UCSD-AML1 (cell line): Measurements from ENCODE around the gene BLOC1S1.

Source experiments
- DNase-seq: peaks from one replicate; lab custom pipeline; 2025; ENCODE audit not compliant: unreplicated experiment; lab: John Stamatoyannopoulos, UW

Gene BLOC1S1

DNA sequence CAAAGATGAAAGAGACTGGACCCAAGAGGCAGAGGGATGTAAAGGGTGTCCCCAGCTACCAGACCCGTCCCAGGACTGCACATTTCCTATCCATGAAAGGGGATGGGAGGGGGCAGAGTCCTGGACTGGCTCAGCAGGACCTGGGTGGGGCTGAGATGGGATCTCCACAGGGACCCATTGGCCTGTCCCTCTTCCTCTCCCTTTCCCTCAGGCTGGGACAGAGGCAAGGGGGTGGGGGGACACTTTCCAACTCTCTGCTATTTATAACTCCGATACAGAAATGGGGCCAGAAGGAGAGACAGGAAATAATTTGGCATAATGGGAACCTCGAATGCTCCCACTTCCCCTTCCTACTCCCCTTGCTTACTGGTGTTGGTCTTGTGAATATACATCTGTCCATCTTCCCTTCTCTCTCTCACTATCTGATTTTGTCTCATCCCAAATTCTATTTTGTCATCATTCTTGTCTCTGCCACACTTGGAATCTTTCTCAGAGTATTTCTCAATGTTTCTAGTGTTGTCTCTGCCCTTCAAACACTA lies 7.1 kb upstream of the BLOC1S1 start:
- no peak for DNase-seq

DNA sequence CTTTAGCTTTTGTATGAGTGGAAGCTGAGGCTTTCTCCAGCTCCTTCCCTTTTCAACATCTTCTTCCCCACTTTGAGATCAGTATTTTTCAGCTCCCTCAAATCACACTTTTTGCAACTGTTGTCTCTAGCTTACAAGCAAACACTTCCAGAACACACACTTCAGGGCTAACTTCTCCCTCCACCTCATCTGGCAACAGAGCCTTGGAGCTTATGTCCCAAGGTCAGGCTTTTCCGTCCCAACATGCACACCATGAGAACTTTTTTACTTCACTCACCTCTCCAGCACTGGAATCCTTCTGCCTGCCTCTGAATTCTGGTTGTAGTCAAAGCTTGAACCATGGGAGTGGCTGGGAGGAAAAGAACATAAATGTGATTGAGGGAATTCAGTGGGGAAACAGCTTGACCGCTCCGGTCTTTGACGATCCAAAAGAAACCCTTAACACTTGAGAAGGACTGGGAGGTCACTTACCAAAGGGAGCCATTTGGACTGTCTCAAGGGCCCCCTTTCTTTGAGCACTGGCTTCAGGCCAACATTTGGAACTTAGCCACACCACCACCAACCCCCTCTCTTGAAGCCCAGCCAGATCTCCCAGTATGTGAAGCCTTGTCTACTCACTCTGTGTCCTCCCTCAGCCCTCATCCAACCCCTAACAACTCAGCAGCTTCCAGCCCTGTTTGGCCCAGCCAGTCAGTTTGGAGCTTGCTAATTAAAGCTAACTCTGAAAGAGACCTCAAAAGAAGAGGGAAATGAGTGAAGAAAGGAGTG lies 3.9 kb upstream of the BLOC1S1 start:
- DNase-seq = no peak

DNA sequence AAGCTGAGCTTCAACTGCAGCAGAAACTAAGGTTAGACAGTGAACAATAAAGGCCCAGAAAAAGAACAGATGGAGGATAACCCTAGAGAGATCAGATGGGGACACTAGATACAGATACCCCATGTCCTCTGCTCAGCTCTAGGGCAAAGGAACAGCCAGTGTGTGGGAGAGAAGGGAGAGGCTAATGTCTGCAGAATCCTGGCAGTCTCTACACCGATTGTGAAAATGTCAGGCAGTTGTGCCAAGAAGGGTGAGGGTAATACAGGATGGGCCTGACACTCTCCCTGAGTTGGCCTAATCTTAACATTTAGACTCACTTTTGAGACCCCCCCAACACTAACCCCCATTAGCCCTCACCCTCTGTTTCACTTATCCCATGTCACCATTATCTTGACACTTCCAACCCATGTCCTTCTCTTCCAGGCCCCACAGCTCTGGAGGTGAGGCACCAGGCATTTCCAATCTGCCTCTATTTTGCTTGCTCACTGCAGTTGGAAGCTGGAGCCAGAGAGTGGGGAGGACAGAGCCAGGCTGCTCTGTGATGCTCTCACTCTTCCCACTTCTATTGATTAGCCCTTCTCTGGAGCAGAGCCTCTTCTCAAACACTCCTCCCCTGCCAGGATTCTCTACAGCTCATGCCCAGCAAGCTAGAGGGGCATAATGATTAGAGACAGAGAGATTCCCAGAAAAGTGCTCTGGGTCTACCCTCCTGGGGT lies 3.0 kb upstream of the BLOC1S1 start:
- DNase-seq = no peak

DNA sequence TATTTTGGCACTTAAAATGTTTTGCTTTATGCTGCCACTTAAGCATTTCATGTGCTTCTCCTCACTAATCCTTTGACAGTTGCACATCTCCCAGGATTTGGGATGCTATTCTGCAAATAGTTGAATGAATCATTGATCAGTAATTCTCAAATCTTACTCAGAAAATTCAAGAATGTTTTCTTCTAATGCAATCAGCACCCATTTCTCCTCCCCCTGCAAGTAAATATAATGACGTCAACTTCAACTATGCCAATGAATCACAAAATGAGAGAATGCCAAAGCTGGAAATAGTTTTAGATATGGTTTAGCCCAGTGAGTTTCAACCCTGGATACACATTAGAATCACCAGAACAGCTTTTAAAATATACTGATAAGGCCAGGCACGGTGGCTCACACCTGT lies 2.1 kb upstream of the BLOC1S1 start:
- DNase-seq = no peak

DNA sequence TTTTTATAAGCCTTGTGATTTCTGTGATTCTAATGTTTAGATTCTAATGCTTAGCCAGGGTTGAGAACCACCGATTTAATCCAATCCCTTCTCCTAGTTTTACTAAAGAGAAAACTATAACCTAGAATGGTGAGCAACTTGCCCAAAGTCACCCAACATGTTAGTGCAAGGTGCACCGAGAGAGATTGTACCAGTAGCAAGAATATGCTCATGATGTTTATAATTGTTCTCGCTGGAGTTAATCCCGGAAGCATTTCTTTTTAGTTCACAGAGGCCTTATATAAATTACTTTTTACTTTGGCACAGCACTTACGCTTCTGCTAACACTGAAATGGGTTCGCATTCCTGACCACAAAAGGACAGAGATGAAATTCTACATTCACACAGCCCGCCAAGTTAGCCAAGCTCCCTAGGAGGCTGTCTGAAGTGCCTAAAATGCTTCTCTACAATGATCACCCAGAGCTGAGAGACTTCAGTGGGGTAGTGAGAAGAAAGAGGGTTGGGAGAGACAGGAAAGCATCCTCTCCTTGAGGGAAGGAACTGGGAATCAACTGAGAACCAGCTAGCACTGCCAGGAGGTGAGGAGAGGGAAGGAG lies 579 bp upstream of the BLOC1S1 start:
- no peak for DNase-seq

DNA sequence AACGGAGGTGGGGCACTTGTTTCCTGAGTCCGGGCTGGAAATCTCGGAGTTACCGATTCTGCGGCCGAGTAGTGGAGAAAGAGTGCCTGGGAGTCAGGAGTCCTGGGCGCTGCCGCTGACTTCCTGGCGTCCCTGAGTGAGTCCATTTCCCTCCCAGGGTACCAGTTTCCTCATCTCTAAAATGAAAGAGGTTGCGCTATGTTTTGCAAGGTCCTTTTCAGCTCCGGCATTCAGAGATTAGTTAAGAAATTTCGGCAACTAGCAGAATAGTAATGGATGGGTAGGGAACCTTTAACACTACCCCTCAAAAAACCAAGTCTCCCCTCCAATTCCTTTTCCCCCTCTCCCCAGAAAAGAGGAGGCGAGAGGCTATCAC lies 724 bp downstream of the BLOC1S1 start:
- no peak for DNase-seq

GRCh38 chr12:55717011-55718007 lies 1.5 kb downstream of the BLOC1S1 start:
- DNase-seq = no peak

GRCh38 chr12:55718015-55718414 lies 2.2 kb downstream of the BLOC1S1 start:
- DNase-seq = no peak

GRCh38 chr12:55718624-55719275 lies 2.9 kb downstream of the BLOC1S1 start:
- DNase-seq = no peak

DNA sequence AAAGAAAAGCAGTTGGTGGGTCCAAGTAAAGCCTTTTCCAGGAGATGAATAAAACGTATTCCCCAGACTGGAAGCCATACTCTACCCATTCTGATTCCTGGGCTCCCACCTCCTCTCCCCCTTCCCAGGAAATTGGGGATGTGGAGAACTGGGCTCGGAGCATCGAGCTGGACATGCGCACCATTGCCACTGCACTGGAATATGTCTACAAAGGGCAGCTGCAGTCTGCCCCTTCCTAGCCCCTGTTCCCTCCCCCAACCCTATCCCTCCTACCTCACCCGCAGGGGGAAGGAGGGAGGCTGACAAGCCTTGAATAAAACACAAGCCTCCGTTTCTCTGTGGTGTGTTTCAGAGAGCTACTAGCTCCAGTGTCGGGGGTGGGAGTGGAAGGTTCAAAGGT lies 3.5 kb downstream of the BLOC1S1 start:
- DNase-seq = no peak

DNA sequence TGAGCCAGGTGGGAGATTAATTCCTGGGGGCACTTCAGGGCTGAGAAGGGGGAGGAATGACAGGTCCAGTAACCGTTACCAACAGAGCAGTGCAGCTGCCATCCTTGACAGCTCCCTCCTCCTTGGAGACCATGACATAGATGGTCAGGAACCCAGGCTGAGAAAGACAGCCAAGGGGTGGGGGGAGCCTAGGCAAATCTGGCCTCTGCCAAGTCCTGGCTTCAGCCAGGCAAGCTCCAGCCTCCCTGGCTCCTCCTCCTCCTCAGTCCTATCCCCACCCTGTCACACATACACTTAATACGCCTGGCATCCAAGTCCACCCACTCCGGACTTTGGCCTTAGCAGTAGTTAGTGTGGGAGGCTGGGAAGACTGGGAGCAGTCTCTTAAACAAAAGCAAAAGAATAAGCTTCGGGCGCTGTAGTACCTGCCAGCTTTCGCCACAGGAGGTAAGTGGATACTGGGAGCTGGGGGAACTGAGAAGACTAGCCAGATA lies 4.3 kb downstream of the BLOC1S1 start, which contains the start of gene RDH5:
Gene RDH5, plus strand, starts transcription at position 323 of the 494 bp plus-strand sequence. CDS start 792 bp downstream, outside the sequence.
- DNase-seq = no peak

DNA sequence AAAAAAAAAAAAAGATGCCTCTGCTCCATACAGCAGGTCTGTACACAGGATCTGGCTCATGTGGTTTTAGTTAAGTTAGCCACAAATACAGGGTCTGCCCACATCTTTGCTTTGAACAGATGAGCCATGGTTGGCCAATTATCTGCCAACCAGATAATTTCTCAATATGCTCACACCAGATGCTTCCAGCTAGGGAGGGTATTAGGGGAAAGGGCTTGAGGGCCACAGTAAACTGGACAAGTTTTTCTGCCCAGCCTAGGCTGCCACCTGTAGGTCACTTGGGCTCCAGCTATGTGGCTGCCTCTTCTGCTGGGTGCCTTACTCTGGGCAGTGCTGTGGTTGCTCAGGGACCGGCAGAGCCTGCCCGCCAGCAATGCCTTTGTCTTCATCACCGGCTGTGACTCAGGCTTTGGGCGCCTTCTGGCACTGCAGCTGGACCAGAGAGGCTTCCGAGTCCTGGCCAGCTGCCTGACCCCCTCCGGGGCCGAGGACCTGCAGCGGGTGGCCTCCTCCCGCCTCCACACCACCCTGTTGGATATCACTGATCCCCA lies 5.1 kb downstream of the BLOC1S1 start:
- DNase-seq = peak; percentile 35

DNA sequence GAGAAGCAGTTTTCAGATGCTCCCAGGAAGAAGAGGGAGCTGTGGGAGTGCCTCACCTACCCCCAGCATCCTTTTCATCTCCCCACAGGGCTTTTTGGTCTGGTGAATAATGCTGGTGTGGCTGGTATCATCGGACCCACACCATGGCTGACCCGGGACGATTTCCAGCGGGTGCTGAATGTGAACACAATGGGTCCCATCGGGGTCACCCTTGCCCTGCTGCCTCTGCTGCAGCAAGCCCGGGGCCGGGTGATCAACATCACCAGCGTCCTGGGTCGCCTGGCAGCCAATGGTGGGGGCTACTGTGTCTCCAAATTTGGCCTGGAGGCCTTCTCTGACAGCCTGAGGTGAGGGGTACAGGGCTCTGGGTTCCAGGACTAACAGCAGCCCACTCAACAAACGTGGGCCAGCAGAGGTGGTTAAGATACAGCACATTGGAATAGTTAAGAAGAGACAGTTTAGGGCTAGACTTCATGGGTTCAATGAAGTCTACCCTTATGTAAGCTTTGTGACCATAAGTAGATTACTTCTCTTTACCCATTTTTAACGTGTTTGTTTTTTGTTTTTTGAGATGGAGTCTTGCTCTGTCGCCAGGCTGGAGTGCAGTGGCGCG lies 5.9 kb downstream of the BLOC1S1 start:
- no peak for DNase-seq

GRCh38 chr12:55722948-55723347 lies 7.1 kb downstream of the BLOC1S1 start:
- no peak for DNase-seq

DNA sequence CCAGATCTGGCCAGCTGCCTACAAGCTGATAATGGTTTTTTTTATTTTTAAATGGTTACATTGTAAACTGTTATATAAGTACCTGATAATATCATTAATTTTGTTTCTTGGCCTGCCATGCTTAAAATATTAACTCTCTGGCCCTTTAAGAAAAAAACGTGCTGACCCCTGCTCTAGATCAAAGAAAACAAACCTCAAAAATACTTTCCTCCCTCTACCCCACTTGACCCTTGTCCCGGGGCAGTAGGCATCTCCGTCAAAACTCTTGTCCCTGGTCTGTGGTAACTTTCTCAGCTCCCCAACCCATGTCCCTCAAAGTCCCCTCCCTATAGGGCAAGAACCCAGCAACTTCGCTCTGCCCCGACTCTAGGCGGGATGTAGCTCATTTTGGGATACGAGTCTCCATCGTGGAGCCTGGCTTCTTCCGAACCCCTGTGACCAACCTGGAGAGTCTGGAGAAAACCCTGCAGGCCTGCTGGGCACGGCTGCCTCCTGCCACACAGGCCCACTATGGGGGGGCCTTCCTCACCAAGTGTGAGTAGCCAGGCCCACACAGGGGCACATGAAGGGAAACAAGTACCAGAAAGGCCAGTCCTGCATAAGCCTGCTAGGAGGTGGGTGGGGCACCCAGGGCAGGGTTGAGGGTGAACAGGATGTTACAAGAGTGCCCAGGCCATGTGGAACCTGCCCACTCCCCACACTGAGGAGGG lies 7.8 kb downstream of the BLOC1S1 start:
- no peak for DNase-seq

GRCh38 chr12:55724226-55724939 lies 8.5 kb downstream of the BLOC1S1 start:
- DNase-seq = peak; percentile 74

- no peak for DNase-seq
Measured at GRCh38 chr12:55724940-55725309, 9.1 kb downstream of the BLOC1S1 start.

GRCh38 chr12:55725556-55725955 lies 9.7 kb downstream of the BLOC1S1 start:
- no peak for DNase-seq
